GM12891 (cell line): Measurements from ENCODE around the gene COMTD1.

Source experiments
- POLR2A ChIP-seq: IDR thresholded peaks from 2 replicates; pipeline ENCODE4 v1.6.1; 2011; ENCODE audit warnings: low read depth, low read length, control low read depth
- POLR2AphosphoS5 ChIP-seq: IDR thresholded peaks from 2 replicates; pipeline ENCODE4 v1.6.1; 2011; ENCODE audit warnings: low read depth, low read length, control low read depth
- SPI1 ChIP-seq: IDR thresholded peaks from 2 replicates; pipeline ENCODE4 v1.6.1; 2011; ENCODE audit warnings: low read depth, low read length, control low read depth
- TAF1 ChIP-seq: IDR thresholded peaks from 2 replicates; pipeline ENCODE4 v1.6.1; 2011; ENCODE audit warnings: low read depth, low read length, control low read depth

GRCh38 chr10:75197906-75198305, 37.9 kb downstream of the COMTD1 start:
- TF ChIP-seq SPI1 (no peak), POLR2AphosphoS5 (no peak), POLR2A (no peak), TAF1 (no peak)
